Endometrium (tissue), 2 donors: ENCODE data around the gene ACADVL.

Experiments used
- FAIRE-seq: peaks from 2 replicates; lab custom pipeline; 2012; peaks lifted over from hg19 to GRCh38; lab: Jason Lieb, UNC
- donor health status: control.
- donor health status: control.

ACADVL gene

DNA sequence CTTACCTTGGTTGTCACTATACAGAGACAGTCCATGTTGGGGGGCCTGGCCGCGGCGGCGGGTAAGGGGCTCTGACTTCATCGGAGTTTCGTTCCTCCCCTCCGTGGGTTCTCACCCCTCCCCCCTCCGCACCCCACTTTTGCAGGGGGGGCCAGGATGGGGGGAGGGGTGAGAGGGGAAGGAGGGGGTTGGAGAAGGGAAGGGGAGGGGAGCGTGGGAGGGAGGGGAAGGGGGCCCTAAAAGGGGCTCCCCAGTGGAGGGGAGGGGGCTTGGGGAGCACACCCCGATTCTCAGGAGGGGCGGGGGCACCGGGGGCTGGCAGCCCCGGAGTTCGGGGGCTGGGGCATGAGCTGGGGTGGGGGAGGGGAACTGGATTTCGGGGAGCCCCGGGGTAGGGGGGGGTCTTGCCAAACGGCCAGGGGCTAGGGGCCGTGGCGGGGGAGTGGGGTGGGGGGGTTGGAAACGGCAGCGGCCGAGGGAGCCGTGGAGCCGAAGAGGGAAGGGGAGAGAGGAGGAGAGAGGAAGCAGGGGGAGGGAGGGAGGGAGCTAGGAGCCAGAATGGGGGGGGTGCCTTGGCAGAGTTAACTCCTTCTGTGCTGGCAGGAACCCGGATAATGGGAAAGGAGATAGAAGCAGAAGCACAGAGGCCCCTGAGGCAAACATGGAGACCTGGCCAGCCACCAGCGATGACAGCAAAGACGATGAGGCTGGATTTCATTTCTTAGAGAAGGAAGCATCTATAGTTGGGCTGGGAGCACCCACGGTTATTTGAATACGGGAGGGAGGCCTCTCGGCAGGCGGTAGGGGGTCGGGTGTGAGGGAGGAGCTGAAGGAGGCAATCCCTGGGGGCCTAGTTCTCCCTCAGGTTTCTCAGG is 2.4 kb upstream of the ACADVL start:
- no peak for FAIRE-seq

GRCh38 chr17:7218166-7218565 is 1.6 kb upstream of the ACADVL start:
- no peak for FAIRE-seq

DNA sequence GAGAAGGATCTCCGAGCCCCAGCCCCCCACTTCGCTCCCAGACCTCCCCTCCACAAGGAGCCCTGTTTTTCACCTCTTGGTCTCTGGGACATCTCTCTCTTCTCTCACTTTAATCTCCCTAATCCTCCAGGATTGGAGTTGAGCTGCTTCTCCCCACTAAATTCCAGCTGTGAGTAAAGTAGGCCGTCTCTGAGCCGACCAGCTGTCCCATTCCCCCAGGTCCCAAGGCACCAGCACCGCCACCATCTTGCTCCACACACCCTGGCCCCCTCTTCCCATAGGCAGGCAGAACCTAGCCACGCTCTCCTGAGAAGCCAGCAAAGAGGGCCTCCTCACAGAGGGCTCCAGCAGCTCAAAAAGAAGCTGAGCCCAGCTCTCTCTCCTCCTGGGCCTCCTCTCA is 980 bp upstream of the ACADVL start:
- FAIRE-seq, result no peak

- no peak for FAIRE-seq
These were observed 418 bp upstream of the ACADVL start for GRCh38 chr17:7219229-7219811.

DNA sequence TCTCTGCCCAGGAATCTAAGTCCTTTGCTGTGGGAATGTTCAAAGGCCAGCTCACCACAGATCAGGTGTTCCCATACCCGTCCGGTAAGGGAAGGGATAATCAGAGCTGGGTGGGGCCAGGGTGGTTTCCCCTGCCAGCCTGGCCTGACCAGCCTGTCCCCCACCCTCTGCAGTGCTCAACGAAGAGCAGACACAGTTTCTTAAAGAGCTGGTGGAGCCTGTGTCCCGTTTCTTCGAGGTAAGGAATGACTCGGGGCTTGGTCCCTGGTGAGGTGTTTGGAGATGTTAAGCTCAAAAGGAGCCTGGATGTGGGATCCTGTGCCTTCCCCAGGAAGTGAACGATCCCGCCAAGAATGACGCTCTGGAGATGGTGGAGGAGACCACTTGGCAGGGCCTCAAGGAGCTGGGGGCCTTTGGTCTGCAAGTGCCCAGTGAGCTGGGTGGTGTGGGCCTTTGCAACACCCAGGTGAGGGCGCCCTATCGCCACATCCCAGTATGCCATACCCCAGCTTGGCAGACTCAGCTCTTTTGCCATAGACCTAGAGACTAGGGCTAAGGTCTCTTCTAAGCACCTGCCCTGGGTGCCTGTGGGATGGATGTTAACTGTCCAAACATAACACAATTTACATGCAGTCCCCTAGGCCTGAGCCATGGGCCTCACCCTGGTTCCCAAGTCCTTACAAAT is 997 bp downstream of the ACADVL start:
- no peak for FAIRE-seq

GRCh38 chr17:7221278-7222092 is 1.7 kb downstream of the ACADVL start:
- no peak for FAIRE-seq

GRCh38 chr17:7222093-7222971 is 2.6 kb downstream of the ACADVL start:
- FAIRE-seq, result no peak

DNA sequence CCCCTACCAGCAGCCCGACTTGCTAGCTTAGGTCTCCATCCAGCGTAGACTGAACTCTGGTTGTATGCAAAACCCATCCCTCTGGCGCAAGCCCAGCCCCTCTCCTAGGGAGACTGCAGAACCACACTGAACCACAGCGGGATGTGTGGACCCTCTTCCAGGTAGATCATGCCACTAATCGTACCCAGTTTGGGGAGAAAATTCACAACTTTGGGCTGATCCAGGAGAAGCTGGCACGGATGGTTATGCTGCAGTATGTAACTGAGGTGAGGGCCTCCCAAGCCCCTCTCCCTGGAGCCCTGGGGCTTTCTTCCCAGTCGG is 3.2 kb downstream of the ACADVL start:
- FAIRE-seq, result no peak

- no peak for FAIRE-seq
These were observed 3.6 kb downstream of the ACADVL start for GRCh38 chr17:7223375-7223774.

- FAIRE-seq, result no peak
These were observed 4.4 kb downstream of the ACADVL start for GRCh38 chr17:7224110-7224509.

GRCh38 chr17:7224661-7225111 is 4.9 kb downstream of the ACADVL start:
- FAIRE-seq, result no peak

- no peak for FAIRE-seq
These were observed 6.1 kb downstream of the ACADVL start for GRCh38 chr17:7225711-7226331.

DNA sequence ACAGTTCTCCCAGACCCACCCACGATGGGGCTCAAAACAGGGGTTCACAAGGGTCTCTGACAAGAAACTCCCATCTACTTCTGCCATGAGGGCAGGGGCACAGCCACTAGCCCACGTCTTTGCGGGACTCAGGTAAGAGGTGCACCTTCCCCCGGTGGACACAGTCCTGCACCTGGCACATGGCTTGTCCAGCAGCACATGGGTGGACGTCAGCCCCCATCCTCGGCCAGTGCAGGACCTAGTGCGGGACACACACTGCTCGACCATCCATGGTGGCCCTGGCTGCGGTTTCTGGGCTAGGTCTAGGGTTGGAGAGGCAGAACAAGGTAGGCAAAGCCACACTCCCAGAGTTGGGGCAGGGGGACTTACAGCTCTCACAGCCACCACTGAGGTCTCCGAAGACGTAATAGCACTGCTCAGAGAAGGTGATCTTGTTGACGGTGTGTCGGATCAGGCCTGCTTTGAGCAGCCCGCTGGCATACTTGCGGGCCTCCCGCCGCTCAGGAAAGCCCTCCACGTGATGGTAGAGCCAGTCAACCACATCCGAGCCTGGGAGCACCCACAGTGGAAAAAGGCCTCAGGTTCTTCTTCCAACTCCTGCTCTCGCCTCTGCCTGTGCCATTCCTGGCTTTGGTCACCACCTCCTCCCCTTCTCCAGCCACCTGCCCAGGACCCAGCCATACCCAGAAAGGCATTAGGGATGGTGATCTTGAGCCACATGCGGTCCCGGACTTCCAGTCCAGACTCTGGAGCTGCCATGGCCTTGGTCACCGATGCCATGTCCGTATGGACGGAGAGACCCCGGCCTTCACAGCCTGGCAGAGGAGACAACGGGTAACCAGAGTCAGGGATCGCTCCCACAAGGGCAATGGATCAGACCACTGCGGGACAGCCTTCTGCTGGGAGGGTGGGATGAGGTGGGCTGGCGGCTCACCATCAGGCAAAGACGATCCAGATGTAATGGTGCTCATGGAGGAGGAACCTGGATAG is 7.3 kb downstream of the ACADVL start:
- FAIRE-seq, result no peak

- FAIRE-seq, result no peak
These were observed 9.2 kb downstream of the ACADVL start for GRCh38 chr17:7228920-7229319.

DNA sequence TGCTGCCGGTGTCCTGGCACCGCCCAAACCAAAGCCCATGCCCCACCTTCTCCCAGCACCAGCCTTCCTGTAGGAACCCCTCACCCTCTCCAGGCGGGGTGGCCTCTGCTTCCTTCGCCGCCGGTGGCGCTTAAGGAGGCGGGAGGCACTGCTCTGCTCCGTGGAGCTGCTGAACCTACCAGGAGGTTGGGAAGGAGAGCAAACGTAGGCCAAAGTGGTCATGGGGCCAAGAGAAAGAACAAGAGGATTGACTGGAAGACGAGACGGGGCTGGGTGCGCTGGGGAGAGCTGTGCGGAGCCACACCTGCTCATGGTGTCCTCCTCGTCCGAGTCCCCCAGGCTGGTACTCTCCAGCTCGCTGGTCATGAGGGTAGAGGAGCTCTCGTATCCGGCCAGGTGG is 9.8 kb downstream of the ACADVL start:
- no peak for FAIRE-seq

DNA sequence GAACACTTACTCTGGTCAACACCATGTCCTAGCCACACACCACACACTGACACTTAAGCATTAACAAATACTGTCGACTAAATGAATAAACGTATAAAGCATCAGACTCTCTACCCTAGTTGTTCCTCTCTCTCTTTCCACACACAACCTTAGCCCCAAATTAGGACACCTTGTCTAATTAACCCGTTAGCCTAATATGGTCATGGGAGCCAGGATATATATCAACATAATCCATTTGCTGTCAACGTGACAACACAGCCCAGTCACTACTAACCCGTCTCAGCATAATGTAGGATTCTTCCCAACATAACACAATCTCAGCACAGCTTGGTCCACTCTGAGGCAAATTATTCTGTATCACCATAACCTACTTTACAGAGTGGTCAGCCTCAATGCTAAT is 12.4 kb downstream of the ACADVL start:
- no peak for FAIRE-seq

- FAIRE-seq, result no peak
These were observed 14.0 kb downstream of the ACADVL start for GRCh38 chr17:7233701-7234082.

DNA sequence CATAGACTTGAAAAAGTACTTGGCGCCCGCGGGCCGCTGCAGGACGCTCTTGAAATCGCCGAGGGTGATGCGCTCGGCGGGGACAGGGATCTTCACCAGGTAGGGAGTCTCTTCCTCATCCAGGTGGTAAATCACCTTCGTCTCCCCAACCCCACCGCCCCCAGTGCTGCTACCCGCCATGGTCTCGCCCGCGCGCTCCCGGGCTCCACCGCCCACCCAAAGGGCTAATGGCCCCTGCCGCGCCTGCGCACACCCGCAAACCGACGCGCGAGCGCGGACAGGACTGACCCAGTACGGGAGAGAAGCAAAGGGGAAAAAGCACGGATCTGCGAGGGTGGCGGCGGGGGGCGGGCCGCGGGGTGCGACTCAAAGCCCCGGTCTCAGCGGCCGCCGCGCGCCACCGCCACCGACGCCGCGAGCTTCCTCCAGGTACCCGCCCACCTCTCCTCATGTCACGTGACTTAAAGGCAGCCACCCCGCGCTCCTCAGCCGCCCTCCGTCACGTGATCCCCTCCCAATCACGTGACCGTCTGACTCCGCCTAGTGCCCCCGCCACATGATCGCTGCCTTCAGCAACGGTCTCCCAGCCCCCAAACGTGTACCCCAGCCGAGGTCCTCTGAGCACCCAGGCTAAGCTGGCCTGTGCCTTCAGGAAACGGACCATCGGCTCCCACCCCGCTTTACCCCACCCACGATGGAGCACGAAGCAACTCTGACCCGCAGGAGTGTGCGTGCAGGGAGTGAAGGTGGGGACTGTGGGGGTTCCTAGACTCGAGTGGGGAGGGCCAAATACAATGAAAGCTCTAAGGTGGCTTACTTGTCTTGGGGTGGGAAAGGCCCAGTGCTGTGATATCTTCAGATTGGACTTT is 14.6 kb downstream of the ACADVL start, which contains the start of gene DVL2:
Gene DVL2 (minus strand): TSS at position 435 of the 869 bp plus-strand sequence. CDS start 255 bp downstream, at position 180.
- FAIRE-seq, result peak; percentile 31
